ENCODE results near the gene TADA2A. TPM values are rescaled to one million over a fixed set of nuclear protein-coding genes. Genes with fewer than 3 reads are reported as not detected.

The TADA2A gene
- total RNA-seq, 4 donors from 2014 or later: 17.6 to 74.1 (median 23.5) TPM

DNA sequence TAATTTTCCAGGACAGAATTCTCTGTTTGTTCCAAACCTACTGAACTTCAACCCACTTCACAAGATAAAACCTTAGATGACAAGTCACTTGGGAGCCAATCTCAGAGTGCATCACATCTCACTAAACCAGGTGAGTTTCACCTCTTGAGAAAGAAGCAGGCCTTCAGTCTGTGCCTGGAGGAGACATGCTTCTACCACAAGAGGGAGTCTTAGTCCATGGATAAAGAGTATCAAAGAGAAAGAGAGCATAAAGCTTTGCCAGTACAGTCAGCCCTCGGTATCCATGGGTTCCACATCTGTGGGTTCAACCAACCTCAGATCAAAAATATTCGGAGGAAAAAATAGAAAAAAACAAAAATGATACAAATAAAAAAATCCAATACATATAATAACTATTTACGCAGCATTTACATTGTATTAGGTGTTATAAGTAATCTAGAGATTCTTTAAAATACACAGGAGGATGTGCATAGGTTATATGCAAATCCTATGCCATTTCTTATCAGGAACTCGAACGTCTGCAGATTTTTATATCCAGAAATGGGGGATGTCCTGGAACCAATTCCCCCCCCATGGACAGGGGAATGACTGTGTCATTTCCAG lies 120.7 kb downstream of the TADA2A start:
- Histone ChIP-seq H3K4me3 (no peak overlapping the region), H3K27ac (no peak overlapping the region), H3K4me1 (no peaks in the 10 kb centered on the region), H3K9me3 (no peaks in the 10 kb centered on the region), H3K36me3 (peaks cover 0 to 89% (median 0%) of the 10 kb centered on the region in 3 donors), H3K27me3 (no peaks in the 10 kb centered on the region)
- DNase-seq (ENCODE audit: low spot score in 2 of 2): no peak
- WGBS, 2 donors: 62 to 72% methylated on average over 5 of the region's 5 CpGs
- no peak for TF ChIP-seq EP300 (IDR thresholded peaks at IDR 0.05)
- TF ChIP-seq, protein P1, sequence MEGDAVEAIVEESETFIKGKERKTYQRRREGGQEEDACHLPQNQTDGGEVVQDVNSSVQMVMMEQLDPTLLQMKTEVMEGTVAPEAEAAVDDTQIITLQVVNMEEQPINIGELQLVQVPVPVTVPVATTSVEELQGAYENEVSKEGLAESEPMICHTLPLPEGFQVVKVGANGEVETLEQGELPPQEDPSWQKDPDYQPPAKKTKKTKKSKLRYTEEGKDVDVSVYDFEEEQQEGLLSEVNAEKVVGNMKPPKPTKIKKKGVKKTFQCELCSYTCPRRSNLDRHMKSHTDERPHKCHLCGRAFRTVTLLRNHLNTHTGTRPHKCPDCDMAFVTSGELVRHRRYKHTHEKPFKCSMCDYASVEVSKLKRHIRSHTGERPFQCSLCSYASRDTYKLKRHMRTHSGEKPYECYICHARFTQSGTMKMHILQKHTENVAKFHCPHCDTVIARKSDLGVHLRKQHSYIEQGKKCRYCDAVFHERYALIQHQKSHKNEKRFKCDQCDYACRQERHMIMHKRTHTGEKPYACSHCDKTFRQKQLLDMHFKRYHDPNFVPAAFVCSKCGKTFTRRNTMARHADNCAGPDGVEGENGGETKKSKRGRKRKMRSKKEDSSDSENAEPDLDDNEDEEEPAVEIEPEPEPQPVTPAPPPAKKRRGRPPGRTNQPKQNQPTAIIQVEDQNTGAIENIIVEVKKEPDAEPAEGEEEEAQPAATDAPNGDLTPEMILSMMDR (IDR thresholded peaks at IDR 0.05): peak in 4 of 5 experiments; percentile 21 to 39 (median 28)
- no peak for TF ChIP-seq POLR2A (IDR thresholded peaks at IDR 0.05)

Other genes with a start within 250 kb of the TADA2A start
- not detected for gene C17orf78, start 30.9 kb upstream of the TADA2A start, total RNA-seq
- gene ACACA, start 50 bp upstream of the TADA2A start, total RNA-seq: 10 to 100 TPM; 30.0 to 69.7 (median 49.9) TPM
- 10 to 100 TPM; 14.7 to 27.8 (median 19.5) TPM for gene DUSP14, start 83.0 kb downstream of the TADA2A start, total RNA-seq
- gene SYNRG, start 202.5 kb downstream of the TADA2A start, total RNA-seq: 10 to 100 TPM; 26.8 to 42.3 (median 31.1) TPM
- gene DDX52, start 236.6 kb downstream of the TADA2A start, total RNA-seq: 10 to 100 TPM; 12.4 to 26.1 (median 14.5) TPM